ENCODE measurements around the gene HECTD1. TPM values are rescaled to one million over a fixed set of nuclear protein-coding genes. Genes with fewer than 3 reads are reported as not detected.
"Not testable (repeated sequence)": the region's sequence is repeated elsewhere in the genome, so short reads cannot be mapped to it uniquely, and the experiment has no call there.

Gene HECTD1
- total RNA-seq, 2 donors from 2014 or later: 115 to 124 TPM

DNA sequence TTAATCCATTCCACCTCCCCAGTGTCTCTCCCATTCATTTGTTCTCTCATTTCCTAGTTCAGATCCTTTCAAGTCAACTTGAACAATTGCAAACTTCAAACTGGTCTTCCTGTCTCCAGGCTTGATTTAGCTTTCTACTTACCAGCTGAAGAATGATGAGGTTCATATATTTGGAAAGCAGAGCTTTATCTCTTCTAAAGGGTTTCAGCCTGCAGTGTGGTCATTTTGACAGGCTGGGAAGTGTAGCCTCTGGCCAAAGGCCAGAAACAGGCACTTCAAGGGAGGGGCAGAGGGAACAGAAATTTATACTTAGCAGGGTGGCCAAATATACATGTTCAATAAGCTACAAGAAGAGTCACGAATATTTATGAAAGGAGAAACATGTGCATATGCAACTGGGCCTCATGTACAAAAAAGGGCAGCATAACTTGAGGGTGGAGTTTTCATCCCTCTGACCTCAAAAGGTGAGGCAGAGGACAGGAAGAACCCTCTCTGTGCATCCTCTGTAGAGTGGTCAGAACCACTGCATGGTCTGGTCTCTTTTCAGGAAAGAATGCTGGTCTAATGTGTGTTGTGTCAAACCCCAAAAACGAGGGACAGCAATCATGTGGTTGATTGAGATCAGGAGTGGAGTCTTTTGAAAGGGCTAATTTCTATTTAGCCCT is 34.0 kb upstream of the HECTD1 start:
- H3K27me3 Mint-ChIP-seq (ENCODE audit: low read depth): no peaks in the 10 kb centered on the region
- H3K4me3 Mint-ChIP-seq: no peak overlapping the region
- no peak overlapping the region for H3K27ac Mint-ChIP-seq
- DNase-seq (no peak), ATAC-seq (replicated peaks in 1 of 2) (no peak)
- H3K9me3 Mint-ChIP-seq: no peaks in the 10 kb centered on the region
- H3K36me3 Mint-ChIP-seq (ENCODE audit: insufficient read depth in 2 of 2): no peaks in the 10 kb centered on the region
- H3K4me1 Mint-ChIP-seq (ENCODE audit: low read depth): peaks cover 22% of the 10 kb centered on the region

DNA sequence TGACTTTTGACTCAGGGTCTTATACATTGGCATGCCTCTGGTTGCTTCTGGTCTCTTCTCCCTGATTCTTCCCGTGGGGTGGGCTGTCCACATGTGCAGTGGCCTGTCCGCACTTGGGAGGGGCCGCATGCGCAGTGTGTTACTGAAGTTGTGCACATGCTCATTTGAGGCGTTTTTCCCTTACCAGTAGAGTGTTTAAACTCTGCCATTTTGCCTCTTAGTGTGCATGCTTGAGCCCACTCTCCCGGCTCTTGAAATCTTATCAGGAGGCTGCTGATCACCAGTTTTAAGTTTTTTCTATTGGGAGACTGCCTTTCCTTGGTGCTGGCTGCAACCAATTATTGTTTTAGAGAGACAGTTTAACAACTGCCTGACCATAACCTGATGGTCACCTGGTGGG is 32.1 kb upstream of the HECTD1 start:
- no peaks in the 10 kb centered on the region for H3K36me3 Mint-ChIP-seq (ENCODE audit: insufficient read depth in 2 of 2)
- DNase-seq (no peak), ATAC-seq (replicated peaks in 1 of 2) (no peak)
- no peaks in the 10 kb centered on the region for H3K27me3 Mint-ChIP-seq (ENCODE audit: low read depth)
- H3K9me3 Mint-ChIP-seq: no peaks in the 10 kb centered on the region
- no peak overlapping the region for H3K4me3 Mint-ChIP-seq
- H3K27ac Mint-ChIP-seq: no peak overlapping the region
- H3K4me1 Mint-ChIP-seq (ENCODE audit: low read depth): peaks cover 22% of the 10 kb centered on the region

DNA sequence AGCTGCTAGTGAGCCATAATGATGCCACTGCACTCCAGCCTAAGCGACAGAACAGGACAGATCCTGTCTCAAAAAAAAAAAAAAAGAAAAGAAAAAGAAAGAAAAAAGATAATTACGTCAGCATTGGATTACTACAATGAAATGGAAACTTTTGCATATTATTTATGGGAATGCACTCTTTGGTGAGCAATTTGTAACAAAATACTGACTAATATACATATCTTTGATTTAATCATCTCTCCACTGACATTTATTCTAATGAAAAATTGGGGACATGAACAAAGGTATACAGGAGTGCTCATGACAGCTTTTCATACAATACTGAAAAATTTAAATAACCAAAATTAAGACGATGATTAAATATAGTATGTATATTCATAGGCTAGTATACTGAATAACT is 27.9 kb upstream of the HECTD1 start:
- no peaks in the 10 kb centered on the region for H3K9me3 Mint-ChIP-seq
- ATAC-seq (replicated peaks in 1 of 2) (no peak), DNase-seq (no peak)
- peaks cover 8% of the 10 kb centered on the region for H3K4me1 Mint-ChIP-seq (ENCODE audit: low read depth)
- H3K36me3 Mint-ChIP-seq (ENCODE audit: insufficient read depth in 2 of 2): no peaks in the 10 kb centered on the region
- no peaks in the 10 kb centered on the region for H3K27me3 Mint-ChIP-seq (ENCODE audit: low read depth)
- no peak overlapping the region for H3K27ac Mint-ChIP-seq
- H3K4me3 Mint-ChIP-seq: no peak overlapping the region

GRCh38 chr14:31232081-31232480 is 24.5 kb upstream of the HECTD1 start:
- ATAC-seq (replicated peaks in 1 of 2) (no peak), DNase-seq (no peak)
- Mint-ChIP-seq H3K27me3 (ENCODE audit: low read depth) (no peaks in the 10 kb centered on the region), H3K27ac (no peak overlapping the region), H3K9me3 (no peaks in the 10 kb centered on the region), H3K36me3 (ENCODE audit: insufficient read depth in 2 of 2) (no peaks in the 10 kb centered on the region), H3K4me3 (no peak overlapping the region), H3K4me1 (ENCODE audit: low read depth) (peaks cover 5% of the 10 kb centered on the region)

DNA sequence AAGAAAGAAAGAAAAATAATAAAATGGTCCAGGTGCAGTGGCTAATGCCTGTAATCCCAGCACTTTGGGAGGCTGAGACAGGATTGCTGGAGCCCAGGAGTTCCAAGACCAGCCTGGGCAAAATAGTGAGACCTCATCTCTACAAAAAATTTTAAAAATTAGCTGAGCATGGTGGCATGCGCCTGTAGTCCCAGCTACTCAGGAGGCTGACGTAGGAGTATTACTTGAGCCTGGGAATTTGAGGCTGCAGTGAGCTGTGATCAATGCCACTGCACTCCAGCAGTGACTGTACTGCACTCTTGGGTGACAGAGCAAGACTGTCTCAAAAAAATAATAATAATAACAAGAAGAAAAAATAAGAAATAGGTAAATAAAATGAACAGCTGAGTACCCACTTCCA is 23.7 kb upstream of the HECTD1 start:
- ATAC-seq (replicated peaks in 1 of 2); H3K27ac Mint-ChIP-seq; H3K36me3 Mint-ChIP-seq (ENCODE audit: insufficient read depth in 2 of 2); H3K4me1 Mint-ChIP-seq (ENCODE audit: low read depth); H3K4me3 Mint-ChIP-seq; H3K9me3 Mint-ChIP-seq; DNase-seq; H3K27me3 Mint-ChIP-seq (ENCODE audit: low read depth): not testable (repeated sequence)

- H3K27me3 Mint-ChIP-seq (ENCODE audit: low read depth): no peaks in the 10 kb centered on the region
- no peak for ATAC-seq (replicated peaks in 1 of 2)
- H3K4me3 Mint-ChIP-seq: no peak overlapping the region
- peaks cover 5% of the 10 kb centered on the region for H3K4me1 Mint-ChIP-seq (ENCODE audit: low read depth)
- H3K9me3 Mint-ChIP-seq: no peaks in the 10 kb centered on the region
- no peak overlapping the region for H3K27ac Mint-ChIP-seq
- no peaks in the 10 kb centered on the region for H3K36me3 Mint-ChIP-seq (ENCODE audit: insufficient read depth in 2 of 2)
- no peak for DNase-seq
Observed at GRCh38 chr14:31230573-31230958, 23.0 kb upstream of the HECTD1 start.

DNA sequence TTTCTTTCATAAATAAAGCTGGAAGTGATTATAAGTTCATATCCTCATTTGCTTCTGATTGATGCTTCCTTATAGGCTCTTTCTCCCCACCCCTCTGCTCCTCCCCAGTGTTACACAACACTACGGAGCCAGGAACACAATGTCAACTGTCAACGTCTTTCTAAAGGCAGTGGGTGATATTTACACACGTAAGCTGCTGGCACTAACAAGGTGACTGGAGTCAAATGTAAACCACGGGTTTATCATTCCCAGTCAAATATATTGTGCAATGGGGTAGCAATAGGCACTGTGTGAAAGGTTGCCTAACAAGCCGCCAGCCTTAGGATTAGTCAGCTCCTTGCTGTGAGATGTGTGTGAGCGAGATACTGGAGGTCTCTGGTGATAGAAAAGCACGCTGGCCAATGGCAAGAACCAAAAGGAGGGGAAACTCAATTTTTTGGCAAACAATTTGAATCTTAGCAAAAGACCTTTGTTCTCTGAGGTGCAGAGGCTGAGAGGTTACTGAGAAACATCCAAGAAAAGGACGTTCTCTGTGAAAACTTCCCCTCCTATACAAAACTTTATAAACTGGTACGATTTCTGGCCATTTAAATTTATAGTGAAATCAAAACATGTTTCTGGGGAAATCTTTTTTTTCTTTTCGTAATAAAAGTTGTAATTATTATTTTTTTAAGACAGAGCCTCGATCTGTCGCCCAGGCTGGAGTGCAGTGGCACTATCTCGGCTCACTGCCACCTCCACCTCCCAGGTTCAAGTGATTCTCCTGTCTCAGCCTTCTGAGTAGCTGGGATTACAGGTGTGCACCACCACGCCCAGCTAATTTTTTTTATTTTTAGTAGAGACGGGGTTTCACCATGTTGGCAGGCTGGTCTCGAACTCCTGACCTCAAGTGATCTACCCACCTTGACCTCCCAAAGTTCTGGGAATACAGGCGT is 22.3 kb upstream of the HECTD1 start:
- H3K36me3 Mint-ChIP-seq (ENCODE audit: insufficient read depth in 2 of 2): no peaks in the 10 kb centered on the region
- H3K9me3 Mint-ChIP-seq: no peaks in the 10 kb centered on the region
- no peak overlapping the region for H3K27ac Mint-ChIP-seq
- ATAC-seq (replicated peaks in 1 of 2) (peak; percentile 70 to 75), DNase-seq (peak in 1 of 2 donors; percentile 2)
- no peak overlapping the region for H3K4me3 Mint-ChIP-seq
- peaks cover 5% of the 10 kb centered on the region for H3K4me1 Mint-ChIP-seq (ENCODE audit: low read depth)
- H3K27me3 Mint-ChIP-seq (ENCODE audit: low read depth): no peaks in the 10 kb centered on the region

- Mint-ChIP-seq H3K9me3 (no peaks in the 10 kb centered on the region), H3K4me3 (no peak overlapping the region), H3K4me1 (ENCODE audit: low read depth) (peaks cover 5% of the 10 kb centered on the region), H3K36me3 (ENCODE audit: insufficient read depth in 2 of 2) (no peaks in the 10 kb centered on the region), H3K27ac (no peak overlapping the region), H3K27me3 (ENCODE audit: low read depth) (no peaks in the 10 kb centered on the region)
- ATAC-seq (replicated peaks in 1 of 2) (peak; percentile 47 to 62), DNase-seq (no peak)
Observed at GRCh38 chr14:31229009-31229408, 21.4 kb upstream of the HECTD1 start.

DNA sequence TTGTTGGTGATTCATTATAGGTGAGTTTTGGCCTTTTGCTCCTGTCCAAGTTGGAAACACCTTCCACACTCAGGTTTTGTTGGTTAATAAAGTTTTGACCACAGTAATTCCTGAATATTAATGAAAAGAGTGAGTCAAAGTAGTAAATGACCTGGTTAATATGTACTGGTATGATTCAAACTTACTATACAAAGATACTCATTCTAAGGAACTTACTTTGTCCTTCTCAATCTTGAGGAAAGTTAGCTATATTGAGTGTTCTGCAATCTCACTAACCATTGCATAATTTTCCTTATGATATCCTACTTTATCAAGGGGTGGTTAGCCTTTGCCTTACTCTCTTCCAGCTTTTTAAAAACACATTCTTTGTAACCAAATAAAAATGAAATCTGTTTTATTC is 20.9 kb upstream of the HECTD1 start:
- no peaks in the 10 kb centered on the region for H3K36me3 Mint-ChIP-seq (ENCODE audit: insufficient read depth in 2 of 2)
- H3K9me3 Mint-ChIP-seq: no peaks in the 10 kb centered on the region
- no peaks in the 10 kb centered on the region for H3K27me3 Mint-ChIP-seq (ENCODE audit: low read depth)
- H3K27ac Mint-ChIP-seq: no peak overlapping the region
- H3K4me1 Mint-ChIP-seq (ENCODE audit: low read depth): peaks cover 5% of the 10 kb centered on the region
- ATAC-seq (replicated peaks in 1 of 2) (no peak), DNase-seq (no peak)
- H3K4me3 Mint-ChIP-seq: no peak overlapping the region

DNA sequence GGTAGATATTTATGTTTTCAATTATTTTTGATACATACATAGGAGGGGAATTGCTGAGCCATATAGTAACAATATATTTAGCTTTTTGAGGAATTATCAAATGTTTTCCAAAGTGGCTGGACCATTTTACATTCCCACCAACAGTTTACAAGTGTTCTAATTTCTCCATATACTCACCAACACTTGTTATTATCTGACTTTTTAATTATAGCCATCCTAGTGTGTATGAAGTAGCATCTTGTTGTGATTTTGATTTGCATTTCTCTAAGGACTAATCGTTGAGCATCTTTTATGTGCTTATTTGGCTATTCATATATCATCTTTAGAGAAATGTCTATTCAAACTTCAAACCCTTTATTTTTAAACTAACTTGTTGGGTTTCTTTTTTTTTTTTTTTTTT is 17.2 kb upstream of the HECTD1 start:
- ATAC-seq (replicated peaks in 1 of 2) (no peak), DNase-seq (no peak)
- H3K27ac Mint-ChIP-seq: no peak overlapping the region
- H3K36me3 Mint-ChIP-seq (ENCODE audit: insufficient read depth in 2 of 2): no peaks in the 10 kb centered on the region
- H3K4me3 Mint-ChIP-seq: no peak overlapping the region
- H3K27me3 Mint-ChIP-seq (ENCODE audit: low read depth): no peaks in the 10 kb centered on the region
- H3K9me3 Mint-ChIP-seq: no peaks in the 10 kb centered on the region
- peaks cover 5% of the 10 kb centered on the region for H3K4me1 Mint-ChIP-seq (ENCODE audit: low read depth)

DNA sequence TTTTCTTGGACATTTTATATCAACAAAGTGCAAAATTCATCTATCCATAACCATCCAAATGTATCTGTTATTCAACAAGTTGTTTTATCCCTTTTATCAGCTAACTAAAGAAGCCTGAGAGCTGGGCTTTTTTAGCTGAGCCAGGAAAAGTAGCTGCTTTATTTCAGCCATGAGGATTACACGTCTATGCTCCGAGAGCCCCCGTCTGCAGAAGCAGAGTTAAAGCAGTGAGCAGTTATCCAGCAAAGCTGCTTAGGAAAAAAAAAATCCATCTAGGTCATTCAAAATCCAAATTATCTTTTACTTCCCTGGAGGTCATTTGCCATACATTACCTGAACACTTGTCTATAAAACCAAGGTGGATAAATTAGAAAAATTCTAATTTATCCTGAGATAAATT is 15.7 kb upstream of the HECTD1 start:
- Mint-ChIP-seq H3K27ac (no peak overlapping the region), H3K4me3 (no peak overlapping the region), H3K27me3 (ENCODE audit: low read depth) (no peaks in the 10 kb centered on the region), H3K9me3 (no peaks in the 10 kb centered on the region), H3K4me1 (ENCODE audit: low read depth) (no peaks in the 10 kb centered on the region), H3K36me3 (ENCODE audit: insufficient read depth in 2 of 2) (no peaks in the 10 kb centered on the region)
- ATAC-seq (replicated peaks in 1 of 2) (no peak), DNase-seq (no peak)

GRCh38 chr14:31222834-31223233 is 15.2 kb upstream of the HECTD1 start:
- H3K27ac Mint-ChIP-seq: no peak overlapping the region
- H3K9me3 Mint-ChIP-seq: no peaks in the 10 kb centered on the region
- no peaks in the 10 kb centered on the region for H3K4me1 Mint-ChIP-seq (ENCODE audit: low read depth)
- no peaks in the 10 kb centered on the region for H3K36me3 Mint-ChIP-seq (ENCODE audit: insufficient read depth in 2 of 2)
- ATAC-seq (replicated peaks in 1 of 2): no peak
- no peak for DNase-seq
- no peaks in the 10 kb centered on the region for H3K27me3 Mint-ChIP-seq (ENCODE audit: low read depth)
- no peak overlapping the region for H3K4me3 Mint-ChIP-seq

GRCh38 chr14:31221266-31221665 is 13.7 kb upstream of the HECTD1 start:
- Mint-ChIP-seq H3K9me3 (no peaks in the 10 kb centered on the region), H3K36me3 (ENCODE audit: insufficient read depth in 2 of 2) (no peaks in the 10 kb centered on the region), H3K27ac (no peak overlapping the region), H3K27me3 (ENCODE audit: low read depth) (no peaks in the 10 kb centered on the region), H3K4me3 (no peak overlapping the region), H3K4me1 (ENCODE audit: low read depth) (no peaks in the 10 kb centered on the region)
- no peak for DNase-seq
- no peak for ATAC-seq (replicated peaks in 1 of 2)

Data from activated T-cell treated with anti-CD3 and anti-CD28 coated beads, Interleukin-2, amount 50 U/mL, for 72 hours (primary cell).